HG03060 (cell line): ENCODE results near the gene TLE2.
"Not testable (repeated sequence)": the region's sequence is repeated elsewhere in the genome, so short reads cannot be mapped to it uniquely, and the experiment has no call there.

ENCODE experiments used
- ATAC-seq: cut with Tn5 transposase; IDR thresholded peaks from one replicate; pipeline ENCODE4 v1.9.1; 2021; ENCODE audit warnings: low read depth, moderate number of reproducible peaks; ENCODE audit not compliant: unreplicated experiment

TLE2 gene

DNA sequence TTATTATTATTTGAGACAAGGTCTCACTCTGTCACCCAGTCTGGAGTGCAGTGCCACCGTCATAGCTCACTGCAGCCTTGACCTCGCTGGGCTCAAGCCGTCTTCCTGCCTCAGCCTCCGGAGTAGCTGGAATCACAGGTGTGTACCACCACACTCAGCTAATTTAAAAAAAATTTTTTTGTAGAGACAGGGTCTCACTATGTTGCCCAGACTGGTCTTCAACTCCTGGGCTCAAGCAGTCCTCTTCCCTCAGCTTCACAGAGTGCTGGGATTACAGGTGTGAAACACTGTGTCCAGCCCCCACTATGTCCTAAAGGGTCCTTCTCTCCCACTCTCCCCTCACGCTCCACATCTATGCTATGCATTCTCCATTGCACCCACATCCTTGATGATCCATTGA, 9.1 kb upstream of the TLE2 start:
- no peak for ATAC-seq

DNA sequence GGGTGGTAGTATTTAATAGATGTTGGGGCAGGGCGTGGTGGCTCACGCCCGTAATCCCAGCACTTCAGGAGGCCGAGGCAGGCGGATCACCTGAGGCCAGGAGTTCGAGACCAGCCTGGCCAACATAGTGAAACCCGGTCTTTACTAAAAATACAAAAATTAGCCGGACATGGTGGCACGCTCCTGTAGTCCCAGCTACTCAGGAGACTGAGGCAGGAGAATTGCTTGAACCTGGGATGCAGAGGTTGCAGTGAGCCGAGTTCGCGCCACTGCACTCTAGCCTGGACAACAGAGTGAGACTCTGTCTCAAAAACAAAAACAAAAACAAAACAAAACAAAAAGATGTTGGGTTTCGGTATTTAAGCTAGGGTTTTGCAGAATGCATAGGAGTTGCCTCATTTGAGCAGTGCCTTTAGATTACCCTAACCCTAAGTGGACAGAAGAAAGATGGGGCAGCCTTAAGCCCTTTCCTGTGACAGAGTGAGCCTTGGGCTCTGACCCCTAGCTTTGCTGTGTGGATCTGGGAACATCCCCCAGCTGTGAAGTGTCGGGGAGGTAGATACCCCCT, 8.0 kb upstream of the TLE2 start:
- ATAC-seq, result not testable (repeated sequence)

DNA sequence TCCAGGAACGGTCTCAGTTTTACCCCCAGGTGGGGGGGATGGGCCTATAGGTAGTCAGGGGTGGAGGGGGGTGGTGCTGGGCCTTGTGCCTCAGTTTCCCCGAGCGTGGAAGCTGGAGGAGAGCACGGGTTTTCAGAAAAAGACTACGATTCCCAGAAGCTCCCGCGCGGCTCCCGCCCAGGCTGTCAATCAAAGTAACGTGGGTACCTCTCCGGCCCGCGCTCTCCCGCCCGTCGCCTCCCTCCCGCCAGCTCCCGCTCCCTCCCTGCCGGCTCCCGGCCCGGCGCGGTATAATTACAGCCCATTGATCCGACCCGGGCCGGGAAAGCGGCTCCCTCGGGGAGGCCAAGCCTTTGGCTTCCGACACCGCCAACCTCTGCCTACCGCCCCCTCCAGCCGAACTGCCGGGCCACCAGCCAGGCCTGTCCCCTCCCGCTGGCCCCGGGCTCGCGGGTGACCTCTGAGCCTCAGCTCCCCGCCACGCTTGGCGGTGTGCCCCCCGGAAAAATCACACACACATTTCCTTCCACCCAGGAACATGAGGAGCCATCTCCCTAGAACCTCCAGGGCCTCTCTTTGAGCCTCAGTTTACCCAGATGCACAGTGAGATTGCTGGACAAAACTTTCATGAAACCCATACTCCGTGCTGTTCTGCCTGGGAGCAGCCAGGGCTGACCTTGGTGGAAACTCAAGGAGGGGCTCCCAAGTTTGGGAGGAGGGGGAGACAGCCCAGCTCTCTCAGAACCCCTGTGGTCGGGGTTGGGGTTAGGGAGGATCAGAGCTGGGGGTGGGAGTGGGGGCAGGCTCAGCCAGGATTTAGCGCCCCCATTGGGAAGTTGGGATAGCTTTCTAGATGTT, 7.3 kb upstream of the TLE2 start:
- ATAC-seq, result no peak

DNA sequence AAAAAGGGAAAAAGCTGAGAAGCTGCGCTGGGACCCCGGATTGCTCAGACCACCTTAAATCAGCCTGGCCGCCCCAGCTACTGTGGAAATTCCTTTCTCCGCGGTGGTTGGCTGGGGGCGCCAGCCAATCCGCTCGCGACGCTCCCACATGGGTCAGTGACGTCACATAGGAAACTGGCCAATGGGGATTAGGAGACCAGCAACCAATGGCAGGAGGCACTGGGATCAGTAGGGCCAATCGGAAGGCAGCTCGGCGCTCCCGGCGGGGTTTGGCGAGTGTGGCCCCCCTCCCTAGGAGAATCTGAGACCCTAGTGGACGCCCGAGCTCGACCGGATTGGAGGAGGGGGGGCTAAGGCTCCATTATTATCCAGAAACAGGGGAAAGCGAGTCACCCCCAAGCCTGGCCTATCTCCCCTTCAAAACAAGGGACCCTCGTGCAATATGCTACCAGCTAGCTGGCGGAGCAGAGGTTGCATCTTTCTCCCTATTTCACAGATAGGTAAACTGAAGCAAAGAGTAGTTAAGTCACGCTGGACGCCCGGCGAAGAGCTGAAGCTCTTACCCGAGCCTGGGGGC, 6.5 kb upstream of the TLE2 start:
- ATAC-seq, result peak; percentile 52

DNA sequence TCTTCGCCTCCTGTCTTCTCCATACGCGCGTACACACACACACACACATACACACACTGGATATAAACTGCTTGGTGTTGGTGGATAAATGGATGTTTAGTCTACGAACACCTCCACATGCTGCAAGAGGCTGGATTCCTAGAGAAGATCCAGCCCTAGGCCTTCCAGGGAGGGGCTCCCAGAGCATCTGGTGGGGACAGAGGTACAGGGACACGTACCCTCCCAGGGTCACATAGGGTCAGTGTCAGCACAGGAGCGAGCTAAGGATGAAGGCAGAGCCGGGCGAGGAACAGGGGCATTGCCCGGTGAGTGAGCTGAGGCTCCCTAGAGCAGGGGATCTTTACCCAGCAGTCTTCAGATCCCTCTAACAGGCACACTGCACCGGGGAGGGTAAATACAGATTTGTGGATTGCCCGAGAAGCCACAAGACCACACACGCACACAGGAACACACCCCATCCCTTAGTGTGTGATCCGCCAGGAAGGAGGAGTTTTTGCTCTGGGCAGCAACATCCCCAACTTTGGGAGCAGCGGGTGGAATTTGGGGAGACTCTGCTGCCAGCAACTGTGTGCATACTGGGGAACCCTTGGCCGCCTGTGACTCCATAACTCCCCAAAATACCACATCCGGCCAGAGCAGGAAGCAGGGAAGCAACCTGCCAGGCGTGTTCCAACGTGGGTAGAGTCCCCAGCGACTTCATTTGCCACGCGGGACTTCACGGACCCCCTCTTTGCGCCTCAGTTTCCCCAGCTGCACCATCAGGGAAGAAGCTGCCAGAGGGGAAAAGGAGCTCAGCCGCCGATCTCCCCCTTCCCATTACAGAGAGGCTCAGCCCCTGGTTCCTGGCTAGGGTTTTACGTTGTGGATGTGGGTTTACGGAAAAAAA, 5.8 kb upstream of the TLE2 start:
- no peak for ATAC-seq

DNA sequence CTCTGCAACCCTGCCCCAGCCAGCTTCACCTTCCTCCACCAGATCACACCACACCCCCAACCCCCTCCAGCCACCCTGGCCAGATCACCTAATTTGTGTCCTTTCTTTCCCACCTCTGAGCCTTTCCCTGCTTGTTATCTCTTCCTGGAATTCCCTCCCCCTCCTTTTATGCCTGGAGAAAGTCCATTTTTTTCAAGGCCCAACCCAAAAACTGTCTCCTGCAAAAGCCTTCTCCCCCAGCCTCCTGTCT, 5.3 kb upstream of the TLE2 start:
- ATAC-seq, result no peak

DNA sequence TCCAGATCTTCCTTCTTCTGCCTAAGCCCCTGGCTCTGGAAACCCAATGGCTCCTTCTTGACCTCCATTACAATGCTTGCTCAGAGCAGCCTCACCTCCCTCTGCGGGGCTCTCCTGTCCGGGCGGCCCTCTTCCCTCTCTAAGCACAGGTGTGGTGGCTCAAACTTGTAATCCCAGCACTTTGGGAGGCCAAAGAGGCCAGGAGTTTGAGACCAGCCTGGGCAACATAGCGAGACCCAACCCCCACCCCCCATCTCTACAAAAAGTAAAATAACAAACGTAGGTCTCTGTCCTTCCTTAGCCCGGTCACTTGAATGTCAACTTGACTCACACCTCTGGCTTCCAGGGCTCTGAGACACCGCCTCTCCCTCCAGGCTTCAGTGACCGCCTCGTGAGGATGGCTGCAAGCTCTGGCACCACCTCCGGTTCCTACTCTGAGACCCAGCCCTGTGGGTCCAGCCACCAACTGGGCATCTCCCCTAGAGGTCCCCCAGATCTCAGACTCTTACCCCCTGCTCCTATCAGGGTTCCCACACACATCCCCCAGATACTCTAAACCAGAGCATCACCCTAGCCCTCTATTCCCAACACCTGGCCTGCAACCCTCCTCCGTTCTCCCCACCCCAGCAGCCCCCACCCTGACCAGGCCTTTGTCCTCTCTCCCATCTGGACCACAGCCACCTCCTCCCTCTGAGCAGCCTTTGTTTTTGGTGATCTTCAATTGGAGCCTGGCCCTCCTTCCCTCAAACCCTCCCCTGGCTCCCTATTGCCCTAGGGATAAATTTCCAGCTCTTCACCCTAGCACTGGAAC, 4.7 kb upstream of the TLE2 start:
- no peak for ATAC-seq

DNA sequence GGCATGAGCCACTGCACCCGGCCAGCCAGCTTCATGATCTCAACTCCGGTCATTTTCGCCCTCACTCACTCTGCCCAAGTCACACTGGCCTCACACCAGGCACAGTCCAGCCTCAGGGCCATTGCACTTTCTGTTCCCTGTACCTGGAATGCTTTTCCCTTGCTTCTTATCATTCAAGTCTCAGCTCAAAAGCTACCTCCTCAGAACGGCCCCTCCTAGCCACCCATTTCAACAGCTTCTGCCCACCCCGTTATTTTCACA, 2.5 kb upstream of the TLE2 start:
- ATAC-seq, result no peak

DNA sequence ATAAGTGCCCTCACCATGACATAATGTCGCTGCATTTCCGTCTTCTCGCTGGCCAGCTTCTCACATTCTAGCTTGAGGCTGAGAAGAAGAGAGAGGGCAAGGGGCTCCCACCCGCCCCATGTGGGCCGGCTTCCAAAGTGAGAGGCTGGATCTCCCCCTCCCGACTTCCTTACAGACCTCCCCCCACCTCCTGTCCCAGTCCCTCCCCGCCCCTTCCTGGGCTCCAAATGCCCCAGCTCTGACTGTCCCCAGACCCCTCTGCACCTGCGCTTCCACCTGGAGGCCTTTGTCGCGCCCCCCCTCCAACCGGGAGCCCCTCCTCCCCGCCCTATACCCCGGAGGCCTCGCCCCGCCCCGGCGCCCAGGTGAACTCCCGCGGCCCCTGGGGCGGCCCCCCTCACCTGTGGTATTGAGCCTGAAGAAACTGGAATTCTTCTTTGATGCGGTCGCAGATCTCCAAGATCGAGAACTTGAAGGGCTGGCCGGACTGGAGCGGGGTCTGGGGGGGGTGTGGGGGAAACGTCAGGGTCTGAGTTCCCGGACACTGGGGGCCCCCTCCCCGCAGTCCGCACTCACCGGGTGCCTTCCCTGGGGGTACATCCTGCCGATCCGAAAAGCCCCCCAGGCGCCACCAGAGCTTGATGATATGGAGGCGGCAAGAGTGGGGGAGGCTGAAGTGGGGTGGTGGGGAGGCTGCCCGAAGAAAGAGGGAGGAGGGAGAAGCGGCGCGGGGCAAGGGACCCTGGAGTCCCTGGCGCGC, 595 bp downstream of the TLE2 start:
- no peak for ATAC-seq

DNA sequence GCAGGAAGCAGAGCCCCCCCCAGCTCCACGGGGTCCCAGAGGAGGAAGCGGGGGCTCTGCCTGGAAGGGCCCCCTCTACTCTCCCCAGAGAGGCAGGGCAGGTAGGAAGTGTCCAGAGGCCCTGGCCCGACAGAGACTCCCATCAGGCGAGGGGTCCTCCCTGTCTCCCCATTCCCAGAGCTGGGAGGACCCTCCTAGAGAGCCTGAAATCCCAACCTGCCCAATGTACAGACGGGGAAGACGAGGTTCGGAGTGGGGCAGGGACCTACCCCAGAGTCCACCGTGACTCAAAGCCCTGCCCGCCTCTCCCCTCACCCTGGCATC, 1.1 kb downstream of the TLE2 start:
- no peak for ATAC-seq

DNA sequence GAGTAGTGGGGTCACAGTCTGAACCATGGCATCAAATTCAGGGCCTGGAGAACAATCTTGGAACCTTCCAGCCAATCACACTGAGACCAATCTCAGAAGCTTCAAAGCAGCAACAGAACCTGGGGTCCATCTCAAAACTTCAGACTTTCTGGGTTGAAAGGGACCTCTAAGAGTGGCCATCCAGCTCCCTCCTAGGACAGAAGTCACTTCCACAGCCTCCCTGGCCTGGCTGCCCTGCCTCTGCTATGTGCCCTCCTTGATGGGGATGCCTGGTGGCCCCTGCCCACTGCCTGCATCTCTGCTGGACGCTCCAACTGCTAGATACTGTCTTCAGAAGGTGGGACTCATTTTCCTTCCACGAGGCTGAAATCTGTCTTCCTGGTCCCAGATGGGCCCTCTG, 1.8 kb downstream of the TLE2 start:
- no peak for ATAC-seq

DNA sequence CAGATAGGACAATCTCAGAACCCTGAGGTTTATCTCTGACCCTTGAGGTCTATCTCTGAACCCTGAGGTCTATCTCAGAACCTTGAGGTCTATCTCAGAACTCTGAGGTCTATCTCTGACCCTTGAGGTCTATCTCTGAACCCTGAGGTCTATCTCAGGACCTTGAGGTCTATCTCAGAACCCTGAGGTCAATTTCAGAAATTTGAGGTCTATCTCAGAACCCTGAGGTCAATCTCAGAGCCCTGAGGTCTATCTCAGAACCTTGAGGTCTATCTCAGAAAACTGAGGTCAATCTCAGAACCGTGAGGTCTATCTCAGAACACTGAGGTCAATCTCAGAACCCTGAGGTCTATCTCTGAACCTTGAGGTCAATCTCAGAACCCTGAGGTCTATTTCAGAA, 2.3 kb downstream of the TLE2 start:
- ATAC-seq, result no peak

DNA sequence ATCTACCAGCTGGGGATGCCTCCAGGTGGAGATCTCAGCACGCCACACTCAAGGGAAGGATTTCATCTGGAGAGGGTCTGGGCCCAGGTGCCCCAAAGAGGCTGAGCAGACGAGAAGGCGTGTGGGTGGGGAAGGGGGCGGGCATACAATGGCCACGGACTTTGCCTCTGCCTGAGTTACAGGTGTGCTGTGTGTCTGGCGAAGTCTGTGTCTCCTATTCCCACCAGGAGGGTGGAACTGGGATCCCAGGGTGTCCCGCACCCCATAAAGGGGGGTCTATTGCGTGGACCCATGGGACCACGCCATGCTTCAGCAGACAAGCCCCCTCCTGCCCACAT, 3.6 kb downstream of the TLE2 start:
- ATAC-seq, result no peak

DNA sequence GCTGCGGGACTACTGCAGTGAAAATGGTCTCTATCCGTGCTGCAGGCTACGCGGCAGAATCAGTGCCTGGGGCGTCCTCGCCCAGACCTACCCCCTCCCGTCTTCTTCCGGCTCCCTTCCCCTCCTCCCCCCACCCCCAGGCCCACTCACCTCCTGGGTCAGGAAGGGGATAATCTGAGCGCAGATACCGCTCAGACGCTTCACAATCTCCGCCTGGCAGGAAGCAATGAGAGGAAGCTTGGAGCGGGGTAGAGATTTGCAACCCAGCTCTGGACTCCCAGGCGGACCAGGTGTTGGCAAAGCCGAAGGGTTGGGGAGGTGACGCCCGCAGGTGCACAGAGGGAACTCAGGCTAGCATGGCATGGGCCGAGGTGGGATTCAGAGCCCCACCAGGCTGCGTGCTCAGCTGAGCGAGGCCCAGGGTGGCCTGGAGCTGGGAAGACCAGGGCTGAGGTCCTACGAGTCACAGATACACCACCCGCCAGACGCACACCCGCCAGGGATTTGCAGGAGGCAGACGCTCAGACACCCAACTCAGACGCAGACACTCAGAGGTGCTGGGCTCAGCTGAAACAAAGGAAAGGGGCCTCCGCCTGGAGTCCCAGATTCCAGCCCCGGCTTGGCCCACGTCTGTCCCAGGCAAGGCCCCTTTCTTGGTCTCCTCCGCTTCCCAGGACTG, 4.1 kb downstream of the TLE2 start:
- ATAC-seq, result no peak

DNA sequence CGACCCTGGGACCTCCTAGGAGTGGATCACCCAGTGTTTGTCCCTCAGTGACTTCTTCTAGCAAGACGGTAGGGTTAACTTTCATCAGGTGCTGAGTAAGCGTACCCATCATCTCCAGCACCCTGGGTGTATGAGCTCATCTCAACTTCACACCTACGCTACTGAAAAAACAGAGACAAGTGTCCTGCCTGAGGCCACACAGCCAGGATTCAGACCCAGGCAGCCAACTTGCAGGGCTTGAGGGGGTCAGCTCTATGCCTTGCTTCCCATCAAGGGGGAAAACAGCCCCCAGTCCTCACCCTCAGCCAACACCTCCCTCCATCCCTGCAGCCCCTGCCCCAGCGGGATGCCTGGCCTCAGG, 4.6 kb downstream of the TLE2 start:
- ATAC-seq, result no peak

DNA sequence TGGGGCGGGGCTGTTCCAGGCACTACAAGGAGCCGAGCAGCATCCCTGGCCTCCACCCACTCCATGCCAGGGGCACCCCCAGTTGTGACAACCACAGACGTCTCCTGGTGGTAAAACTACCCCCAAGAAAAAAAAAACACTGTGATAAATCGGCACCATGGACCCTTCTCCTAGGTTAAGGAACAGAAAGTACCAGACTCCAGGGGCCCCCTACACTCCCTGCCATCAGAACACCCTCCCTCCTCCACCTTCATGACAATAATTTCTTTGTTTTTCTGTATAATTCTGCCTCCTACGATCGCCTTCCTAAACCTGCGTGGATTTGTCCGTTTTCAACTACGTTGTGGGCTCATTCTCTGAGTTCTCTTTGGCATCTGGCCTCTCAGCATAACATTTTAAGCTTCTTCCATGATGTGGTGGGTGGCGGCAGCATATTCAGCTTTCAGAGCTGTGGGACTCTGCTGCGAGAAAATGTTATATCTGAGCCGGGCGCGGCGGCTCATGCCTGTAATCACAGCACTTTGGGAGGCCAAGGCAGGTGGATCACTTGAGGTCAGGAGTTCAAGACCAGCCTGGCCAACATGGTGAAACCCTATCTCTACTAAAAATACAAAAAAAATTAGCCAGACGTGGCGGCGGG, 8.6 kb downstream of the TLE2 start:
- ATAC-seq, result no peak

DNA sequence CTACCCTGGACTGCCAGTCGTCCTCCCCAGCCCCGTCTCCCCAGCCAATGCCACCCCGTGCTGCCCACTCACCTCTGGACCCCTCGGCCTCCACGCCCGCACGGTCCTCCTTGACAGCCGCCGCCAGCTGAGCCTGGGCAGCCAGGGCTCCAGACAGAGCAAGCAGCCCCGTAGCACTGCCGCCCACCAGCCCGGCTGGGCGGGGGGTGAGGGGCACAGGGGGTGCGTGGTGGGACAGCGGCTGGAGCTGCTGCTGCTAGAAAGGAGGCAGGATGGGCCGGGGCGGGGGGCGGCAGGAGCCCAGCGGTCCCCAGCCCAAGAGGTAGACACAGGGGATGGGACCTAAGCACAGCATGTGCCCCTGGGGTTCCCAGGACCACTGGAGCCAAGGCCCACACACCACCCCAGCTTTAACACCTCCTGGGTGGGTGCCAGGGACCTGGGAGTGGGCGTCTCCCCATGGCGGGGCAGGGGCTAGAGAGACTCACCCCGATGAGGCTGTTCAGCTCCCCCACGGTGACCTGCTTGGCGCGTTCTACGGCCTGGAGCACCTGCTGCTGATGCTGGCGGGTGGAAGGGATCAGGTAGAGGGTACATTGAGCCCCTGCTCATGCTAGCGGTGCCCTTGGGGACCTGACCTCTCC, 9.7 kb downstream of the TLE2 start:
- ATAC-seq, result no peak

DNA sequence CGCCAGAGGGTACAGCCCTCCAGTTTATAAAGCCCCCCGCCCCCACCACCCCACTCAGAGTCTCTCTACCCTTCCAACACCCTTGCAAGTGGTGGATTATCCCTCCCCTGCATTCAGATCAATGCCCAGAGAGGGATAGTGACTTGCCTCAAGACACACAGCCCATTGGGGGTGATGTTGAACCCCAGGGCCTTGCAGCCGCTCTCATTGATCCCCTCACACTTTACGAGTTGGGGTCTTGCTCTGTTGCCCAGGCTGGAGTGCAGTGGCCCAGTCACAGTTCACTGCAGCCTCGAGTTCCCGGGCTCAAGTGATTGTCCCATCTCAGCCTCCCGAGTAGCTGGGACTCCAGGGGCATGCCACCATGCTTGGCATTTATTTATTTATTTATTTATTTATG, 11.2 kb downstream of the TLE2 start:
- no peak for ATAC-seq
